HG02623 (cell line): Measurements from ENCODE around the gene SAFB.
"Not testable (repeated sequence)": the region's sequence is repeated elsewhere in the genome, so short reads cannot be mapped to it uniquely, and the experiment has no call there.

ENCODE experiments used
- ATAC-seq: cut with Tn5 transposase; IDR thresholded peaks from one replicate; pipeline ENCODE4 v1.9.1; 2021; ENCODE audit warnings: moderate library complexity; ENCODE audit not compliant: unreplicated experiment

Gene SAFB

GRCh38 chr19:5682107-5682482 is 59.2 kb downstream of the SAFB start:
- no peak for ATAC-seq

GRCh38 chr19:5683177-5683886 is 60.4 kb downstream of the SAFB start:
- no peak for ATAC-seq

GRCh38 chr19:5684694-5685430 is 62.0 kb downstream of the SAFB start:
- no peak for ATAC-seq

- no peak for ATAC-seq
Observed at GRCh38 chr19:5686326-5686646, 63.4 kb downstream of the SAFB start.

- peak; percentile 44 for ATAC-seq
Observed at GRCh38 chr19:5686647-5687359, 63.9 kb downstream of the SAFB start.

- no peak for ATAC-seq
Observed at GRCh38 chr19:5687360-5688198, 64.7 kb downstream of the SAFB start.

GRCh38 chr19:5688262-5688881 is 65.5 kb downstream of the SAFB start:
- ATAC-seq: not testable (repeated sequence)

GRCh38 chr19:5690125-5690954 is 67.5 kb downstream of the SAFB start, which contains the start of gene RPL36:
TSS of gene RPL36 (plus strand) at chr19:5690295. CDS start at chr19:5690508, 213 bp downstream.
- ATAC-seq: peak; percentile 55

- no peak for ATAC-seq
Observed at GRCh38 chr19:5690955-5691821, 68.3 kb downstream of the SAFB start.

- ATAC-seq: no peak
Observed at GRCh38 chr19:5691822-5692722, 69.2 kb downstream of the SAFB start.

GRCh38 chr19:5692723-5693194 is 69.9 kb downstream of the SAFB start:
- no peak for ATAC-seq

- no peak for ATAC-seq
Observed at GRCh38 chr19:5693195-5694166, 70.6 kb downstream of the SAFB start.

GRCh38 chr19:5694167-5694955 is 71.5 kb downstream of the SAFB start:
- no peak for ATAC-seq

- ATAC-seq: no peak
Observed at GRCh38 chr19:5694956-5695648, 72.2 kb downstream of the SAFB start.

GRCh38 chr19:5695649-5696195 is 72.8 kb downstream of the SAFB start:
- ATAC-seq: no peak
